ENCODE results near the gene TKTL1.

Gene TKTL1

DNA sequence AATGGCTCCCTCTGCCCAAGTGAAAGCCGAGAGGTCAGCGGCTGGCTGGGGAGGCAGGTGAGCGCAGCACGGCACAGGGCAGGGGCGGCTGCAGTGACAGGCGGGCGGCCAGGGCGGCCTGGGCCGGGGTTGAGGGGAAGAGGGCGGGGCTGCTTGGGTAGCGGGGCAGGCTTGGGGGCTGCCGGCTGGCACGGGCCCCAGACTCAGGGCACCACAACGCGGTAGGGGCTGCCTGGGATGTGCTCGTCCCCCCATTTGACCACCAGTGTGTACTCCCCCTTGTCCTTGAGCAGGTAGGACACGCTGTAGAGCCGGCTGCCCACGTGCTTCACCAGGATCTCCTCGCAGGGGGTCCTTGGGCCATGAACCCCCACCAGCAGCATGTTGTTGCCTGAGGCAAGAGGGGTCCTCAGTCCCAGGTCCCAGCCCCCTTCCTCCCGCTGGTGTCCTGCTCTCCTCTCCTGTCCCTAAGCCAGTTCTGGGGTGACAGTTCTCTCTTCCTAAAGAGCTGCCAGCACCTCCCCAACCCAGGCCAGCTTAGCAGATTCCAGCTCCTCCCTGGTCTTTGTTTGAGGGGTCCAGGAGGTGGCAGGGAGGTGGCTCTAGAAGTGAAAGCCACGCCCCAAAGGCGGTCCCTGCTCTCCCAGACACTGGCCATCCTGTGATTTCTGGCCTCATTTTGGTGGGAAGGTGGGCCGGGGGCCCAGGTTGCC lies 53.2 kb downstream of the TKTL1 start:
- no peak for DNase-seq

DNA sequence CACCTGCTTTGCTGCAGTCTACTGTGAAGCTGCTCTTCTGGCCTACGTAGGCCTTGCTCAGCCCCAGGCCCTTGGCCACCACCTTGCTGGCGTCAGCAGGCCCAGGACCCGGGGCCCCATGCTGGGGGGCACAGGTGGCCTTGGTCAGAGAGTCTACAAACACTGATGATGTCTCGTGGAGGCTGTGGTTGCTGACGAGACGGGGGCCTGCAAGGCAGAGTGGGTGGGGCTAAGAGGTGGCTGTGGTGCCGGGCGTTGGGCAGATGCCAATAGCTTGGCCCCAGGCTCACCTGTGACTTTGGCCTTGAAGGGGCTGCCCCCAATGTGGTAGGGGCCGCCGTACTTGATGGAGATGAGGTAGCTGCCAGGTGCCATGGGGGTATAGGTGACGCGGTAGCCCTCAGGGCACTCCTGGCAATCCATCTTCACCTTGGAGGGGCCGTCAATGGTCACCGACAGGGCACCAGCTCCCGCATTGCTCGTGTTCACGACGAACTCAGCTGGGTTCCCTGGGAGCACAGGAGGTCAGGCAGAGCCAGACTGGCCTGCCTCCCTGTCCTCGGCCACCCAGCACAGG lies 53.9 kb downstream of the TKTL1 start:
- DNase-seq: no peak

DNA sequence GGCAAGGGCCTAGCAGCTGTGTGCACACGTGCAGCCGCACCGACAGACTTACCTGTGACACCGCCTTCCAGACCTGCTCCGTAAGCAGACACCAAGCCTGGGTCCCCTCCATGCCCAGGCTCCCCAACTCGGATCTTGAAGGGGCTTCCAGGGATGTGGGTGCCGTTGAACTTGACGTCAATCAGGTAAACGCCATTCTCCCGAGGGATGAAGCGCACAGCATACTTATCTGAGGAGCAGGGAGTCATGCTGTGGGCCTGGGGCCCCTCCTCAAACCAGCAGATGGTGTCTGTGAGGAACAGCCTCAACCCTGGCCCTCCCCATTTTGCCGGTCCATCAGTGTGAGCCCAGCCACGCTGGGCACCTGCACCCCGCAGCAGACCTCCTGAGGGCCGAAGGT lies 54.4 kb downstream of the TKTL1 start:
- no peak for DNase-seq

DNA sequence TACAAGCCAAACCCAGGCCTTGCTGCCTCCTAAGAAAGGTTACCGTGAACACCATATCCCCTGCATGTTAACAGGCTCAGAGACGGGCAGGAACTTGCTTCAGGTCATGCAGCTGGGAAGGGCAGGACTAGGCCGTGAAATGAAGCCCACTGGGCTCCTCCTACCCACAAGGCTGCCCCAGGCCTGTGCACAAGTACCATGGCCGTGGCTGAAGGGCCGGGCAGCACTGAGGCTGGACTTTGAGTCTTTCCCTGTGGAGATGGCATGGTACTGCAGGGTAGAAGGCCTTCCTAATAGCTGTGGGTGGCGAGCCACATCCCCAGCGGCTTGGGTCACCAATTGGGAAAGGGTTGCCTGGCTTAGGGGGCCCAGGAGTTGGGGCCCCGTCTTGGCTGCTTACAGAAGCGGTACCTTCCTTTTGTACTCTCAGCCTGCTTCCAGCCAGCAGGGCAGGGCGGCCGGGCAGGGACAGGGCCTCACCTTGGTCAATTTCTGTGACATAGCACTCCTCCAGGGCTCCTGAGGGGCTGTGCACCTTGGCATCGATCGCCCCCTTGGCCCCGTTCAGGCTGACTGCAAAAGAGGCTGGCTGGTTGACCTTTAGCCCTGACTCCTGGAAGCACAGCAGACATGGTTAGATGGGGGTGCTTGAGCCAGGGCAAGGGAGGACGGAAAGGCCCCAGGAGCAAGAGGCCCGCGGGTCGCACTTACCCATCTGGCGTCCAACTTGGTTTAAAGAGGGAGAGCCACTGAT lies 55.0 kb downstream of the TKTL1 start:
- no peak for DNase-seq

DNA sequence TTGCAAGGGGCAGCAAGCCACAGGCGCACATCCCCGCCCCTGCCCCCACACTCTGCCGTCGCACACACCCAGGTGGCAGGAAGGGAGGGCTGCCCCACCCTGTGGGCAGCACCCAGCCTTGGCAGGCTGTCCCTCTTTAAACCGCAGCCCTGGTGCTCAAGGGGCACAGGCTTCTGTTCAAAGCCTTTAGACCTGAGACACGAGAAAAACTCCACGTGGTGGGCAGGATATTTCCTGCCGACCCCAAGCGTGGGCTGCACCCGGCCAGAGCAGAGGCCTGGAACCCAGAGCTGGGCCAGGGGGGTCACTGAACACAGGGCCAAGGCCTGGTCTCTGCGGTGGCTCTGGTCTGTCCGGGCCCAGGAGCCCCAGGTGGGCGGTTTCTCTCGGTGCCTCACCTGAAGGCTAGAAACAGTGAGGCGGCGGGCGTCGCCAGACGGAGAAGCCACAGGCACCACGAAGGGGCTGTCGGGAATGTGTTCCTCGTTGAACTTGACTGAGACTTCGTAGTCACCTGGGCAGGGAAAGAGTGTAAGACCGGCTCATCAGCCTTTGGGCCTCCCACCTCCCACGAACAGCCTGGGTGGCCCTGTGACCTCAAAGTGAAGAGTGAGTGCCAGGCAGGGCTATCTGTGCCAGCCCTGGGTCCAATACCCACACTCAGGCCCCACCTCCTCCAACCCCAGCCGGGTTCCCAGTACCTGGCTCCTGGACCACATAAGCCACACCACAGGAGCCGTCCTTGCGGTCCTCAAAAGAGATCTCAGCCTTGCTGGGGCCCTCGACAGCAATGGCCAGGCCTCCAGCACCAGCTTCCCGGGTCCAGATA lies 55.8 kb downstream of the TKTL1 start:
- no peak for DNase-seq

DNA sequence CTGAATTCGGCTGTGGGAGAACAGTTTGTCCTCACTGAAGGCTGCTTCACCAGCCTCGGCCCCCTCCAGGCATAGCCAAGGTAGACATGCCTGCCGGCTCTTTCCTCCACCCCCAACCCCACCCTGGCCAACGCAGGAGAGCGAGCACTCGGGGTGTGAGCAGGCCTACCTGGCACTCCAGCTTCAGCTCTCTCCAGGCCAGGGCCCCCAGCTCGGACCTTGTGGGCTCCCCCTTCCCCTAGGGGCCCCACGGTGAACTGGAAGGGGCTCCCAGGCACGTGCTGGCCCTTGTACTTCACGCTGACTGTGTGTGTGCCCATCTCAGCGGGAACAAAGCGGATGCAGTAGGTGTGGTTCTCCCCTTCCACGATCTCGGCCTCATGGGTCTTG lies 56.4 kb downstream of the TKTL1 start:
- no peak for DNase-seq

DNA sequence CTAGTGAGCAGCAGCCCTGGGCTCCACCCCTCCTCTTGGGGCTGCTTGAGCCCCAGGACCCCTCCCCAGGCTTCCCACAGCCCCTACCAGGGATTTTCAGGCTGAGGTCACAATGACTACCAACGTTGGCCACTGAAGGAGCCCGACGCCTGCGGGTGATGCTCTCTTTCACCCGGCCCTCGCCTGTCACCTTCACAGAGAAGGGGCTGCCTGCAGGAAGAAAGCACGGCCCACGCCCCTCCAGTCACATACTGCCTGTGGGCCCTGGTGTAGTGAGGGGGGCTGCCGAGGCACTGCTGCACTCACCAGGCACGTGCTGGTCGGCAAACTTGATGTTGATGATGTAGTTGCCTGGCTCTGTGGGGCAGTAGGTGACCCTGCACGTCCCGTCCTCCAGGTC lies 56.9 kb downstream of the TKTL1 start:
- DNase-seq: no peak

DNA sequence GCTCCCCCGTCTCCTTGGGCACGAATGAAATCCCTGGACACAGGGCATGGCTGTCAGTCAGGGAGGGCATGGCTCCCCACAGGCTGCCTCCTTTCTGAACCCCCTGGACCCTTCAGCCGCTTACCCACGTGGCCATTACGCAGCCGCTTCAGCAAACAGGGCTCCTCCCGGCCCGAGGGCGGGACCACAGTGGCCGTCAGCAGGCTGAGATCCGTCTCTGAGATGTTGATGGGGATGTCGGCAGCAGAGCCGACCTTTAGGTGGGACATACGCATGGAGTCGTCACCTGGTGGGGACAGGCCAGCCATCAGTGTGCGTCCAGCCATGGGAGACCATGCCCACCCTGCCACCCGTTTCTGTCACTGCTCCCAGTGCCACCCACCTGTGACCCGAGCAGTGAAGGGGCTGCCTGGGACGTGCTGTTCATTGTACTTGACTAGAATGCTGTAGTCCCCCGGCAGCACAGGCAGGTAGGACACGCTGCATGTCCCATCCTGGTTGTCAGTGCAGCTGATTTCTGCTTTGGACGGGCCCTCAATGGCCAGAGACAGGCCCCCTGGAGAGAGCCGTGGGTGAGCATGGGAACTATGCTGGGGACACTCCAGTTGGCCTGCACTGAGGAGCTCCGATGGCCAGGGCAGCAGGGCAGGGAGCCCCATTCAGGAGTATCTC lies 57.7 kb downstream of the TKTL1 start:
- DNase-seq: no peak

DNA sequence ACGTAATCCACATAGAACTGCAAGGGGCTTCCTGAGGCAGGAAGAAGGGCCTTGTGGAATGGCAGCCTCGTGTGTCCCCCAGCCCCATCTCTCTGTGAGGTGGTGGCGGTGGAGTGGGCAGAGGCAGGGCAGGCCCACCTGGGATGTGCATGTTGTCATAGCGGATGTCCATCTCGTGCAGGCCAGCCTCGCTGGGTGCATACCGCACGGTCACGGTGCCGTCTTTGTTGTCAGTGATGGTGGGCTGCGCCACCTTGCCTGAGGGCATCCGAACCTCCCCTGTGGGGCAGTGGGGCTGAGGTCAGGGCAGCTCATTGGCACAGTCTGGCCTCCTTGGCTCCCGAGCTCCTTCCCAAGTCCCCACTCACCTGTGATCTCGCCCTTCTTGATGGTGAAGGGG lies 58.4 kb downstream of the TKTL1 start:
- no peak for DNase-seq

DNA sequence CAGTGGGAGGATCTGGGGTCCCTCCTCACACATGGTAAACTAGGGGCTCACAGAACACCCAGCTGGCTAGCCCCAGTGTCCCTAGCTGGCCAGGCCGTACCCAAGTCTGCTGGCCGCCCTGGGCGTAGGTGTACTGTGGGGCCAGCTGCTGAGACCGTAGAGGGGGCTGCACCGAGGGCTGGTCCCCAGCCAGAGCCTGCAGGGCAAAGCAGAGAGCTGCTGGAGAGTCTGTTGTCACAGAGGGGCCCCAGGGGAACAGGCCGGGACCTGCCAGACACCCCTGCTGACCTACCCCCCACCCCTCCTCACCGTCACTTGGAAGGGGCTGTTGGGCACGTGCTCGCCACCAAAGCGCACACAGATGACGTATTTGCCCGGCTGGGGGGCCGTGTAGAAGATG lies 58.9 kb downstream of the TKTL1 start:
- DNase-seq: no peak

DNA sequence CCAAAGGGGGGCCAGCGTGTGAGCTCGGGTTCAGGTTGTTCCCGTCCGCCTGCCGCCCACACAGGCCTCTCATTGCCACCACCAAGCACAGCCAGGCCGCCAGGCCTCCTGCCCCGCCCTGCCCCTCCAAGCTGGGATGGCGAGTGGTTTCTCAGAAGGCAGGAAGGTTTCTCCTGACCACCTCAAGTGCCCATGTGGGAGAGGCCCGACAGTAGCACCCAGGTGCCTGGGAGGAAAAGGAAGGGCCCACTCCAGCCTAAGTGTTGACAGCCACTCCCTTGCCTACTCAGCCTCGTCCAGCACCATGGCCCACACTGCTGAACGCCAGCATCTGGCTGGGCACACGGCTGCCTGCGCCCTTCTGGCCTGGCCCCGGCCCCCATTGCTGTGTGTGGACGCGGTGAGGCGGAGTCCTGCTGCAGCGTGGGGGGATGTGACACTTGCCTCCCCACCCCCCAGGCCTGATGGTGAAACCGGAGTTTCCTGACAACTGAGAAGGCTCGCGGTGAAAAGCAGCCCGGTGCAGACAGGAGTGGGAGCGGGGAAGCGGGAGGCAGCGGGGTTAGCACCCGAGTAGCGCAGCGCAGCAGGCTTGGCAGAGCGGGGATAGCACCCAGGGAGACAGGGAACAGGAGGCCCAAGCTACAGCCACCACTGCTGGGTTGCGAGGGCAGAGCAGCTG lies 59.6 kb downstream of the TKTL1 start:
- no peak for DNase-seq

DNA sequence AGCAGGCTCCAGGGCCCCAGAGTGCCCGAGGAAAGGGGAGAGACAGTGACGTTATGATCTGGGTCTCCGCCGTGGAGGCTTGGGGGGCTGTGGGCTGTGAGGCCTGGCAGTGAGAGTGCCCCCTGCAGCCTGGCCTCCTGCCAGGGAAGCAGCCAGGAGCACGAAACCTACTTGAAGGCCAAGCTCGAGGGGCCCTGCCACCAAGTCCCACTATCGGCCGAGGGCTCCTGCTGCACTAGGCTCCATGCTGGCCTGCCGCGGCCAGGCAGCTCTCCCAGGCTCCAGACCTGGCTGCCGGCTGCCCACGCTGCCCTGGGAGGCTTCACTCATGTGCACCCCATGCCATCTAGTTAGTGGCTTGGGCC lies 60.2 kb downstream of the TKTL1 start:
- no peak for DNase-seq

DNA sequence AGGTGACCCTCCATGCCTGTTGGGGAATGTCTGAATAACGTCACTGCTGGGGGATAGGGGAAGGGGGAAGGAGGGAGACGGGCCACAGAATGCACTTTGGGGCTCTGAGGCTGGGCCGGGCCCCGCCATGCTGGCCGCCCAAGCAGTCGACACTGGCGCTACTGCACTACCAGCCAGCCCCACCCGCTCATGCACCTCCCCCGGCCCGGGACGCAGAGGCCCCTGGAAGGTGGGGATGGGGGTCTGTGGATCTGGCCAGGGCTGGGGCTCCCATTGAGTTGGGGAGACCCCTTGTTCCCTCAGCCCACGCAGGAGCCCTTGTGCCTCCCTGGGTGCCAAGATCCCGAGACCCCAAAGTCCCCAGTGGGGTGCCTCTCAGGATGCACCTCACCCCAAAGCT lies 61.0 kb downstream of the TKTL1 start:
- no peak for DNase-seq

DNA sequence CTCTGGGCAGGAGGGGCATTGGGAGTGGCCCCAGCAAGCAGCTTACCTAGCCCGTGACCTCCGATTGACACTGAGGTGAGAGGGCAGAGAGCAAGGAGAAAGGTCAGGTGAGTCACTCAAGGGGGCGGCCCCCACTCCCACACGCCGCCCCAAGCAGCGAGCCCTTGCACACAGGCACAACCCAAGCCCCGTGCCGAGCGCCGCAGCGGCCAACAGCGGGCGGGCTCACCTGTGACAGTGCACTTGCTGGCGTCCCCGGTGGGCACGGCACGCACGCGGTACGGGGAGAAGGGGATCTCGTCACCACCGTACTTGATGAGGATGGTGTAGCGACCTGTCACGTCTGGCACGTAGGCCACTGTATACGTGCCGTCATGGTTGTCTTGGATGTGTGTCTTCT lies 61.6 kb downstream of the TKTL1 start:
- no peak for DNase-seq

DNA sequence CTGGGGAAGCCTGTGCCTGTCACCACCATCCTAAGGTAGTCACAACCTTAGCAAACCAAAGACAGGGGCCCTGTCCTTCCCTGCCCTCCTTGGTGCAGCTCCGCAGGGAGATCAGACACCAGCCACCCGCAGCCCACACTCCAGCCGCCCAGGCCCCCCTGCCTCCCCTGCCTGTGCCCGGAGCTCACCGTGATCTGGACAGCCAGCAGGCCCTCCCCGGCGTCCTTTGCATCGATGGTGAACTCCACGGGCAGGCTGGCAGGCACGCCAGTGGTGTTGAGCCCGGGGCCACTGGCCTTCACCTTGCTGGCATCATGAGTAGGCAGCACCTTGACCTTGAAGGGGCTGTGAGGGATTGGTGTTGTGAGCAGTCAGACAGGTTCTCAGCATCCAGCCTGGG lies 62.4 kb downstream of the TKTL1 start:
- DNase-seq: no peak

DNA sequence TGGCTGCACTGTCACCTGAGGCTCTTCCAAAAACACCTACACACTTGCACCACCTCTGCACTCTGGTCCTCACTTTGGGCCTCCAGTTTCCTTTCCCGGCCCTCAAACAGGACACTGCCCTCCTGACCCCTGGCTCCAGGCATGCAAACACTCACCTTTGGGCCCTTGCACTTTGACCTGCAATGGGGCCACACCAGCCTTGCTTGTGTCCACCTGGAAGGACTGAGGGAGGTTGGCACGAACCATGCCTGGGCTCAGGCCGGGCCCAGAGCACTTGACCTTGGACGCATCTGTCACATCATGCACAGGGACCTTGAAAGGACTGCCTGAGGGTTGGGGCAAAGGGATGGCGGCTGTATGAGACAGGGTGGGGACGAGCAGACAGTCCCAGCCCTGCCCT lies 63.2 kb downstream of the TKTL1 start:
- no peak for DNase-seq

DNA sequence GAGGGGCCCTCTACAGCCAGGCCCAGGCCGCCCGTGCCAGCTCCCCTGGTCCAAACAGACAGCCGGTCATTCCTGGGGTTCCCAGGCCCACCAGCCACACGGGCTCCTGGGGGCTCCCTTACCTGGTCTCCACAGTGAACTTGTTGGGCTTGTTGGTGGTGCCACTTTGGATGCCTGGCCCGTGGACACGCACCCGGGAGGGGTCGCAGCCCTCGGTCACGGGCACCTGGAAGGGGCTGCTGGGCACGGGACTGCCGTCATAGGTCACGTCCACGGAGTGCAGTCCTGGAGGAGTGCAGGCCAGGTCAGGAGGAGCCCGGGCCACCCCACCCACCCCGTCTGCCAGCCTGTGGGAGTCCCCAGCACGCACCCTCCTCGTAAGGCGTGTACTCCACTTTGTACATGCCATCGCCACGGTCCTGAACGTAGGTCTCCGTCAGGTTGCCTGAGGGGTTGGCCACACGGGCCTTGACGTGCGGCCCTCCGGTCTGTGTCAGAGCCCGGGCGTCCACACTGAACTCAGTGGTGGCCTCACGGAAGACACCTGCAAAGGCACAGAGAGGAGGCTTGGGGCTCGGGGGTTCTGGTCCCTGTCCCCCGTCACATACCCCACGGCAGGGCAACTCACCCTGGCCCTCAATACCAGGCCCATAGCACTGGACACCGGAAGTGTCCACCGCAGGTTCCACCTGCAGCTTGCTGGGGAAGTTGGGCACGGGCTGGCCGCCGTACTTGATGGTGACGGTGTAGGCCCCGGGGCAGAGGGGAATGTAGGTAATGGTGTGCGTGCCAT lies 64.0 kb downstream of the TKTL1 start:
- no peak for DNase-seq

DNA sequence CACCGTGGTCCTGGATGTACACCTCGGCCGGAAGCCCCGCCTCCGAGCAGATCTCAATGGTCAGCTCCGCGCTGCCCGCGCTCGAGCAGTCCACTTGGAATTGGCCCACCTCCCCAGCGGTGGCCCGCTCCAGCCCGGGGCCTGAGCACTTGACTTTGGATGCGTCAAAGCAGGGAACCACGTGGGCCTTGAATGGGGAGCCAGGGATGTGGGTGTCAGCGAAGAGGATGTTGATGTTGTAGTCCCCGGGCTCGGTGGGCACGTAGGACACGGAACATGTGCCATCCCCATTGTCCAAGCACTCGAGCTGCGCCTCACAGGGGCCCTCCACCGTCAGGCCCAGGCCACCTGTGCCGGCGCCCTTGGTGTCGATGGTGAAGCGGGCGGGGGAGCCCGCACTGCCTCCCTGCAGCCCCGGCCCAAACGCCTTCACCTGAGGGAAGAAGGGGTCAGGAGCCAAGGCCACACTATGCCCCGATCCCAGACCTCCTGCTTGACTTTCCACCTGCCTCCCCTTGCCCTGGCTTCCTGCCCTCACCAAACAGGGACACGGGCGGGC lies 64.6 kb downstream of the TKTL1 start:
- DNase-seq: no peak

DNA sequence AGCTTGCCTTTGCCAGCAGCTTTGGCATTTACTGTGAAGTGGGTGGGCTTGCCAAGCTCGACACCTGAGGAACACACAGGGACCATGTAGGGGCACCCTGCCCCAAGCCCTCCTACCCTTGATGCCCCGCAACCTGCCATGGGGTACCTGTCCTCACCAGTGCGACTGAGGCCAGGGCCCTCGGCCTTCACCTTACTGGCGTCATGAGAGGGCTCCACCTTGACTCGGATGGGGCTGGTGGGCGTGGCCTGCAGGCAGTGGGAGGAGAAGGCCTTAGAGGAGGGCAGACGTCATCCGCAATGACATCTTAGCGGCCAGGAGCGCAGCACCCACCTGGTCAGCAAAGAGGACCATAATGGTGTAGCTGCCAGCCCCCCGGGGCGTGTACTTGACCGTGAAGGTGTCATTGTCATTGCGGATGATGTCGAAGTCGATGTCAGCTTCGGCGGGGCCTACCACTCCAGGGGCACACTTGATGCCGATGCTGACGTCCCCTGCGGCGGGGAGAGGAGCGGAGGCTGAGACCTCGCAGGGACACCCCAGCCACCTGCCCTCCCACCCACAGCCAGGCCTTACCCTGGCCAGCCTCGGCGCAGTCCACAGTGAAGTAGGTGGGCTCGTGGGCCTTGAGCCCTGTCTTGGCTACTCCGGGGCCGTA lies 66.6 kb downstream of the TKTL1 start:
- no peak for DNase-seq

DNA sequence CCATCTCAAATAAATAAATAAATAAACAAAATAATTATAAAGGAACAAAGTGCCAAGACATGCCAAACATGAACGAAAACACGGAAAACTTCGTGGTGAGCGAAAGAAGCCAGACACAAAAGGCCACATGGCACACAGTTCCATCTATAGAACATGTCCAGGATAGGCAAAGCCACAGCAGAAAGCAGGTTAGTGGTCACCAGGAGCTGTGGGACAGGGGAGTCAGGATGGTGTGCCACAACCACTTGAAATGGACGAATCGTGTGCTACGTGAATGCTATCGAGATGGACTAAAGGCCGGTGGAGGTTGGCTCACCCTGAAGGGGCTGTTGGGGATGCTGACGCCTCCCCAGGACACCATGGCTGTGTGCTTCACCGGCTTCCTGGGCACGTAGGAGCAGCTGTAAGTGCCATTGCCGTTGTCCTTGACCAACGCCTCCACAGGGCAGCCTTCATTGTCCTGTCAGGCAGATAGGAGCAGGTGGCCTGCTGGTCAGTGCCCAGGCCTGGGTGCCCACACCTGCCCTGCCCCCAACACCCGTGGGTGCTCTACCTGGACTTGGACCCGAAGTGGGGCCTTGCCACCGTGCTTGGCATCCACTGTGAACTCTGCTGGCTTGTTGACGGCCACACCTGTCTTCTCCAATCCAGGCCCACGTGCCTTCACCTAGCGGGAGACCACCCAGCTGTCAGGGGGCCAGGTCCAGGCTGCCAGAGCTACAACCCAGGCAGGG lies 68.3 kb downstream of the TKTL1 start:
- no peak for DNase-seq

All from stimulated activated CD8-positive, alpha-beta memory T cell treated with anti-CD3 and anti-CD28 coated beads, Interleukin-4, amount 100 ng/mL, for 48 hours (primary cell).